CD4-positive, alpha-beta T cell treated with Interleukin-2 at 100 ng/mL for 4 hours (primary cell): ENCODE measurements around the gene CUL3.

Experiments
- DNase-seq: peaks from one replicate; pipeline ENCODE4 v3.0.0-alpha.2; 2020; ENCODE audit warnings: low spot score

CUL3 gene

GRCh38 chr2:224421065-224421464, 164.1 kb downstream of the CUL3 start:
- no peak for DNase-seq
